Spleen (tissue), 7 donors: ENCODE results near the gene WDR81.

ENCODE experiments used
- POLR2A ChIP-seq, 3 donors: fragments of 450-650 bp; IDR thresholded peaks; one replicate each; pipeline ENCODE4 v1.5.1; 2017; ENCODE audit warnings: antibody characterized with exemption in 3 of 3, mild to moderate bottlenecking in 1 of 3
- TF ChIP-seq, protein P1 (sequence below), 11 experiments: fragments of 200-600 bp in 7 of 11; fragments of 450-650 bp in 4 of 11; sonication (generic) in 4 of 11; IDR thresholded peaks in 8 of 11; conservative IDR thresholded peaks in 3 of 11; 1 replicate in 7 of 11; 2 replicates in 4 of 11; pipeline versions ENCODE4 v1.4.0 to v1.8.0; 2016 to 2021; ENCODE audit warnings: antibody characterized with exemption in 11 of 11, inconsistent platforms in 4 of 11, mild to moderate bottlenecking in 1 of 11
- donor health status: DM: no; HTN: no; CAD: no; lungs with moderate emphysema.
- donor health status: DM: no; HTN: no; CAD: no.
- donor health status: DM: no; HTN: no; CAD: no.

GRCh38 chr17:1724351-1724868 is at the start of gene WDR81:
- TF ChIP-seq, protein P1, sequence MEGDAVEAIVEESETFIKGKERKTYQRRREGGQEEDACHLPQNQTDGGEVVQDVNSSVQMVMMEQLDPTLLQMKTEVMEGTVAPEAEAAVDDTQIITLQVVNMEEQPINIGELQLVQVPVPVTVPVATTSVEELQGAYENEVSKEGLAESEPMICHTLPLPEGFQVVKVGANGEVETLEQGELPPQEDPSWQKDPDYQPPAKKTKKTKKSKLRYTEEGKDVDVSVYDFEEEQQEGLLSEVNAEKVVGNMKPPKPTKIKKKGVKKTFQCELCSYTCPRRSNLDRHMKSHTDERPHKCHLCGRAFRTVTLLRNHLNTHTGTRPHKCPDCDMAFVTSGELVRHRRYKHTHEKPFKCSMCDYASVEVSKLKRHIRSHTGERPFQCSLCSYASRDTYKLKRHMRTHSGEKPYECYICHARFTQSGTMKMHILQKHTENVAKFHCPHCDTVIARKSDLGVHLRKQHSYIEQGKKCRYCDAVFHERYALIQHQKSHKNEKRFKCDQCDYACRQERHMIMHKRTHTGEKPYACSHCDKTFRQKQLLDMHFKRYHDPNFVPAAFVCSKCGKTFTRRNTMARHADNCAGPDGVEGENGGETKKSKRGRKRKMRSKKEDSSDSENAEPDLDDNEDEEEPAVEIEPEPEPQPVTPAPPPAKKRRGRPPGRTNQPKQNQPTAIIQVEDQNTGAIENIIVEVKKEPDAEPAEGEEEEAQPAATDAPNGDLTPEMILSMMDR (IDR thresholded peaks at IDR 0.05 in 8 of 11, conservative IDR thresholded peaks at IDR 0.05 in 3 of 11): no peak
- no peak for TF ChIP-seq POLR2A (IDR thresholded peaks at IDR 0.05)
